GM19240 (cell line): Measurements from ENCODE around the gene SLC41A3.
"Not testable (repeated sequence)": the region's sequence is repeated elsewhere in the genome, so short reads cannot be mapped to it uniquely, and the experiment has no call there.

ENCODE experiments used
- DNase-seq: peaks from one replicate; pipeline ENCODE4 v3.0.0; 2011; ENCODE audit warnings: low spot score; ENCODE audit not compliant: insufficient read length

Gene SLC41A3

GRCh38 chr3:125958511-125959316 is 125.2 kb downstream of the SLC41A3 start:
- DNase-seq, result no peak

DNA sequence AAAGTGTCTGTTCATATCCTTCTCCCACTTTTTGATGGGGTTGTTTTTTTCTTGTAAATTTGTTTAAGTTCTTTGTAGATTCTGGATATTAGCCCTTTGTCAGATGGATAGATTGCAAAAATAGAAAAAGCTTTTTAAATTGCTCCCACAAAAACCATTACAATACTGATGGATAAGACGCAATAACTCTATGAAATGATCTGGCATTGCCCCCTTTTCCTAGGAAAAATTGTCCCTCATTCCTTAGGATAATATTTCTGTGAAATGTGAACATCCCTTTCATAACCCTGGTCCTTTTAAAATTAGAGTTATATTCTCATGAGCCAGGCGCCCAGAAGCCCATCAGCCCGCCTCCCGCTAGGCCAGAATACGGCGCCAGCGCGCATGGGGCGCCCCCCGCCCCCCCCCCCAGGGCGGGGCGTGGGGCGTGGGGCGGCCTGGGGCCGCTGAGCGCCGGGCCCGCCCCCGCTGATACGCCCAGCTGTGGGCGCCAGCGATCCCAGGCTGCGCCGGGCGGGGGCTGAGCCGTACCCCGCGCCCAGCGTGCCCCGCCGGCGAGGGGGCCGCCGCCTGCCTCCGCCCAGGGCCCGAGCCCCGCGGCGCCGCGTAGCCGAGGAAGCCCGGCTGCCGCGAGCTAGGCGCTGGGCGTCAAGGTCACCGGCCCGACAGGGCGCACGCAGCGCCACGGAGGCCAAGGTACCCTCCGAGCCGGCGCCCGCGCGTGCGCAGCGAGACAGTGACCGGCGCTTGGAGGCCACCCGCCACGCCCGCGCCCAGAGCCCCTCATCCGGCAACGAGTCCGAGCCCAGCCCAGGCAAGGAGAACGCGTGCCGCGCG is 126.0 kb downstream of the SLC41A3 start:
- no peak for DNase-seq

GRCh38 chr3:125957020-125957419 is 126.9 kb downstream of the SLC41A3 start:
- not testable (repeated sequence) for DNase-seq
